Muscle of leg (tissue), 11 donors: ENCODE data around the gene KRTAP10-6. TPM values are rescaled to one million over a fixed set of nuclear protein-coding genes. Genes with fewer than 3 reads are reported as not detected.

ENCODE experiments used
- DNase-seq: peaks from one replicate; pipeline ENCODE4 v3.0.0; 2013
- H3K27ac ChIP-seq: one replicate; pipeline ENCODE4 v1.5.1; 2013; ENCODE audit warnings: mild to moderate bottlenecking, low read length, control low read depth
- H3K27me3 ChIP-seq: one replicate; pipeline ENCODE4 v1.6.1; 2013; ENCODE audit warnings: low read length; ENCODE audit not compliant: control insufficient read depth, insufficient read depth
- H3K36me3 ChIP-seq: one replicate; pipeline ENCODE4 v1.6.1; 2013; ENCODE audit warnings: low read length; ENCODE audit not compliant: control insufficient read depth, insufficient read depth
- H3K4me1 ChIP-seq: one replicate; pipeline ENCODE4 v1.6.1; 2013; ENCODE audit warnings: low read length; ENCODE audit not compliant: control insufficient read depth, insufficient read depth
- H3K4me3 ChIP-seq: one replicate; pipeline ENCODE4 v1.5.1; 2013; ENCODE audit warnings: low read length, control low read depth
- H3K9me3 ChIP-seq: replicated peaks from 2 replicates; pipeline ENCODE4 v1.6.1; 2013; ENCODE audit warnings: low read depth, low read length; ENCODE audit not compliant: control insufficient read depth
- WGBS: methylation state at CpG from one replicate; pipeline ENCODE4 v1.1.5; 2013; ENCODE audit warnings: missing lambda C conversion rate; ENCODE audit not compliant: insufficient coverage; 5-methylcytosine and 5-hydroxymethylcytosine counted together
- polyA plus RNA-seq, 8 donors: library from polyadenylated mRNA; unstranded; fragments of 120-200 nt; gene quantifications; one replicate each; pipeline versions ENCODE4 v1.2.1 to v1.2.3, GENCODE V29; 2013; ENCODE audit warnings: inconsistent platforms in 1 of 8, low replicate concordance in 1 of 8; ENCODE audit not compliant: insufficient read length in 8 of 8, insufficient read depth in 1 of 8
- total RNA-seq: library from RNA; stranded (reverse); fragments of 120-200 nt; gene quantifications from one replicate; pipeline ENCODE4 v1.2.4, GENCODE V29; 2013

Gene KRTAP10-6
- total and polyA plus RNA-seq, 9 donors = not detected

- H3K27ac ChIP-seq = no peak overlapping the region
- no peaks in the 10 kb centered on the region for H3K36me3 ChIP-seq
- no peak overlapping the region for H3K4me3 ChIP-seq
- DNase-seq = no peak
- H3K27me3 ChIP-seq = peaks cover 6% of the 10 kb centered on the region
- H3K9me3 ChIP-seq = no peaks in the 10 kb centered on the region
- H3K4me1 ChIP-seq = peaks cover 2% of the 10 kb centered on the region
- WGBS = 31% methylated on average over 14 of the region's 14 CpGs
These were observed 43.4 kb downstream of the KRTAP10-6 start for GRCh38 chr21:44548922-44549321.

- H3K27ac ChIP-seq = no peak overlapping the region
- 52% methylated on average over 4 of the region's 13 CpGs for WGBS
- peaks cover 6% of the 10 kb centered on the region for H3K27me3 ChIP-seq
These were observed 43.9 kb downstream of the KRTAP10-6 start for GRCh38 chr21:44548381-44548780.

DNA sequence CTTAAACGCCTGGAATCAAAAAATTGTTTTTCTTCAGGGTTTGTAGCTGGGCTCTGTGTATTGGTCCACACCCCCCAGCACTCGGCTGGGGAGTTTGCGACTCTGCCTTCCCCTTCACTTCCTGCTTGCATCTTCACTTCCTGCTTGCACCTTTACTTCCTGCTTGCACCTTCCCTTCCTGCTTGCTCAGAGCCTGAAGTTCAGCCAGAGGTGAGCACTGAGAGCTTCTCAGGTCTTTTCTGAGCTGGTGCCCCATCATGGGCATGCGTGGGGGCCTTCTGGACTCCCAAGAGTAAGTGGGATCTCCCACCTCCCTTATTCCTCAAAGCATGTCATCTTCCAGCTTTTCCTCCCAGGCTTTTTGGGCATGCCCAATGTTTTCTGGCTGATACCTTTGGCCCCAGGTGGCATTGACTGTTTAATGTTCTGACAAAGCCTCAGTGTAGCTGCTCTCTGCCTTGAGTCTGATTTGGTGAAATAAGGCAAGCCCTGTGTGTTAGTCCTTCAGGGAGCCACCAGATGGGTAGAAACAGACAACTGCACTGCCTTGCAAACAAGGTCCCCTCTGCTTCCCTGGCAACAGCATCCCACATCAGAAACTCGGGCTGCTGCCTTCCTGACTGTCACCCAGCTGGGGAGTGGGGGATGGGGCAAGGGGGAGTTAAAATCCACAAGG is 44.5 kb downstream of the KRTAP10-6 start:
- WGBS = 65% methylated on average over 3 of the region's 5 CpGs
- Histone ChIP-seq H3K4me3 (no peak overlapping the region), H3K27ac (no peak overlapping the region), H3K36me3 (no peaks in the 10 kb centered on the region), H3K4me1 (peaks cover 2% of the 10 kb centered on the region), H3K27me3 (peaks cover 6% of the 10 kb centered on the region), H3K9me3 (no peaks in the 10 kb centered on the region)
- DNase-seq = no peak

More at GRCh38 chr21:44548381-44548780, 43.9 kb downstream of the KRTAP10-6 start:
- no peak for DNase-seq
- H3K9me3 ChIP-seq = no peaks in the 10 kb centered on the region
- peaks cover 2% of the 10 kb centered on the region for H3K4me1 ChIP-seq
- H3K36me3 ChIP-seq = no peaks in the 10 kb centered on the region
- no peak overlapping the region for H3K4me3 ChIP-seq

GRCh38 chr21:44544566-44544965 is 47.7 kb downstream of the KRTAP10-6 start:
- Histone ChIP-seq H3K27me3 (peaks cover 7% of the 10 kb centered on the region), H3K4me3 (no peak overlapping the region), H3K27ac (no peak overlapping the region), H3K9me3 (no peaks in the 10 kb centered on the region), H3K36me3 (no peaks in the 10 kb centered on the region), H3K4me1 (no peaks in the 10 kb centered on the region)
- 73% methylated on average over 2 of the region's 3 CpGs for WGBS
- no peak for DNase-seq

- no CpG with 5 or more reads among the region's 1 CpG for WGBS
- Histone ChIP-seq H3K4me3 (no peak overlapping the region), H3K27me3 (peaks cover 4% of the 10 kb centered on the region), H3K27ac (no peak overlapping the region), H3K9me3 (no peaks in the 10 kb centered on the region), H3K36me3 (no peaks in the 10 kb centered on the region), H3K4me1 (no peaks in the 10 kb centered on the region)
- DNase-seq = no peak
These were observed 49.6 kb downstream of the KRTAP10-6 start for GRCh38 chr21:44542716-44543115.

Other genes with a start within 250 kb of the KRTAP10-6 start
- 0.89 TPM for gene TRPM2, start 238.9 kb downstream of the KRTAP10-6 start, total RNA-seq
- gene TRPM2, start 238.9 kb downstream of the KRTAP10-6 start, polyA plus RNA-seq = 1 to 10 TPM; 1.3 to 1.9 (median 1.5) TPM
- gene LRRC3, start 137.0 kb downstream of the KRTAP10-6 start, total RNA-seq = 0.98 TPM
- 1 to 10 TPM; 2.2 to 4.2 (median 2.5) TPM for gene LRRC3, start 137.0 kb downstream of the KRTAP10-6 start, polyA plus RNA-seq
- gene KRTAP10-1, start 52.3 kb downstream of the KRTAP10-6 start, total RNA-seq = not detected
- not detected for gene KRTAP10-1, start 52.3 kb downstream of the KRTAP10-6 start, polyA plus RNA-seq
- not detected for gene KRTAP10-2, start 41.0 kb downstream of the KRTAP10-6 start, total RNA-seq
- gene KRTAP10-2, start 41.0 kb downstream of the KRTAP10-6 start, polyA plus RNA-seq = not detected
- not detected for gene KRTAP10-3, start 33.7 kb downstream of the KRTAP10-6 start, total RNA-seq
- not detected for gene KRTAP10-3, start 33.7 kb downstream of the KRTAP10-6 start, polyA plus RNA-seq
- gene KRTAP10-4, start 18.8 kb downstream of the KRTAP10-6 start, total RNA-seq = not detected
- gene KRTAP10-4, start 18.8 kb downstream of the KRTAP10-6 start, polyA plus RNA-seq = not detected
- gene KRTAP10-5, start 11.9 kb downstream of the KRTAP10-6 start, total RNA-seq = not detected
- gene KRTAP10-5, start 11.9 kb downstream of the KRTAP10-6 start, polyA plus RNA-seq = not detected
- not detected for gene KRTAP10-7, start 8.1 kb upstream of the KRTAP10-6 start, total RNA-seq
- not detected for gene KRTAP10-7, start 8.1 kb upstream of the KRTAP10-6 start, polyA plus RNA-seq
- gene KRTAP10-8, start 19.6 kb upstream of the KRTAP10-6 start, total RNA-seq = not detected
- not detected for gene KRTAP10-8, start 19.6 kb upstream of the KRTAP10-6 start, polyA plus RNA-seq
- gene KRTAP10-9, start 34.6 kb upstream of the KRTAP10-6 start, total RNA-seq = not detected
- gene KRTAP10-9, start 34.6 kb upstream of the KRTAP10-6 start, polyA plus RNA-seq = not detected
- not detected for gene KRTAP10-10, start 44.9 kb upstream of the KRTAP10-6 start, total RNA-seq
- gene KRTAP10-10, start 44.9 kb upstream of the KRTAP10-6 start, polyA plus RNA-seq = not detected
- gene KRTAP10-11, start 53.9 kb upstream of the KRTAP10-6 start, total RNA-seq = not detected
- not detected for gene KRTAP10-11, start 53.9 kb upstream of the KRTAP10-6 start, polyA plus RNA-seq
- not detected for gene KRTAP12-4, start 62.2 kb upstream of the KRTAP10-6 start, total RNA-seq
- gene KRTAP12-4, start 62.2 kb upstream of the KRTAP10-6 start, polyA plus RNA-seq = not detected
- gene KRTAP12-3, start 65.4 kb upstream of the KRTAP10-6 start, total RNA-seq = not detected
- gene KRTAP12-3, start 65.4 kb upstream of the KRTAP10-6 start, polyA plus RNA-seq = not detected
- gene KRTAP12-2, start 74.4 kb upstream of the KRTAP10-6 start, total RNA-seq = not detected
- not detected for gene KRTAP12-2, start 74.4 kb upstream of the KRTAP10-6 start, polyA plus RNA-seq
- gene KRTAP12-1, start 89.7 kb upstream of the KRTAP10-6 start, total RNA-seq = not detected
- not detected for gene KRTAP12-1, start 89.7 kb upstream of the KRTAP10-6 start, polyA plus RNA-seq
- not detected for gene KRTAP10-12, start 104.7 kb upstream of the KRTAP10-6 start, total RNA-seq
- gene KRTAP10-12, start 104.7 kb upstream of the KRTAP10-6 start, polyA plus RNA-seq = not detected
- 0.04 TPM for gene TSPEAR, start 119.1 kb upstream of the KRTAP10-6 start, total RNA-seq
- gene TSPEAR, start 119.1 kb upstream of the KRTAP10-6 start, polyA plus RNA-seq = 1 to 10 TPM in 1 of 8 donors, under 1 TPM in 5, not detected in 2; 0.07 to 1.5 (median 0.10) TPM
- 45.9 TPM for gene UBE2G2, start 209.3 kb upstream of the KRTAP10-6 start, total RNA-seq
- 100 to 1,000 TPM in 1 of 8 donors, 10 to 100 TPM in 7; 55.6 to 106 (median 70.5) TPM for gene UBE2G2, start 209.3 kb upstream of the KRTAP10-6 start, polyA plus RNA-seq
- gene SUMO3, start 225.6 kb upstream of the KRTAP10-6 start, total RNA-seq = 51.7 TPM
- 10 to 100 TPM; 63.1 to 82.5 (median 72.9) TPM for gene SUMO3, start 225.6 kb upstream of the KRTAP10-6 start, polyA plus RNA-seq